HepG2 (cell line): Measurements from ENCODE around the gene BET1L. TPM values are rescaled to one million over a fixed set of nuclear protein-coding genes. Genes with fewer than 3 reads are reported as not detected.

ENCODE experiments used
- LCORL ChIP-seq, 2 experiments: fragments of 450-650 bp in 1 of 2; sonication (generic) in 1 of 2; formaldehyde crosslinking in 1 of 2; IDR thresholded peaks; 2 replicates each; pipeline versions ENCODE4 v1.5.0 to v1.6.1; 2017 to 2020; ENCODE audit warnings: antibody characterized with exemption in 1 of 2, missing genetic modification reagents in 1 of 2
- NFATC3 ChIP-seq: sonication (generic); formaldehyde crosslinking; IDR thresholded peaks from 2 replicates; pipeline ENCODE4 v1.5.1; 2020; ENCODE audit warnings: mild to moderate bottlenecking, missing genetic modification reagents
- NR1H2 ChIP-seq: sonication (generic); formaldehyde crosslinking; IDR thresholded peaks from 2 replicates; pipeline ENCODE4 v1.8.1; 2022; ENCODE audit warnings: low read depth, missing genetic modification reagents, borderline replicate concordance
- SMYD3 ChIP-seq: sonication (generic); formaldehyde crosslinking; IDR thresholded peaks from 2 replicates; pipeline ENCODE4 v1.8.1; 2023; ENCODE audit warnings: mild to moderate bottlenecking, missing genetic modification reagents
- U2AF2 ChIP-seq: fragments of 200-400 bp; formaldehyde crosslinking; IDR thresholded peaks from 2 replicates; pipeline ENCODE4 v1.6.1; 2017; ENCODE audit warnings: low read depth, mild to moderate bottlenecking, low read length
- ZFY ChIP-seq: sonication (generic); formaldehyde crosslinking; IDR thresholded peaks from 2 replicates; pipeline ENCODE4 v1.4.0; 2020; ENCODE audit warnings: missing genetic modification reagents
- ZNF570 ChIP-seq: sonication (generic); formaldehyde crosslinking; IDR thresholded peaks from 2 replicates; pipeline ENCODE4 v1.4.0; 2020; ENCODE audit warnings: mild to moderate bottlenecking, missing genetic modification reagents, borderline replicate concordance
- polyA plus RNA-seq, 8 experiments: library from polyadenylated mRNA; depleted of rRNA in 3 of 8; stranded (reverse) in 7 of 8; unstranded in 1 of 8; fragments of >200 nt; fragmentation: Illumina TruSeq in 4 of 8; extraction: Trizol in 4 of 8; gene quantifications; 2 replicates each; pipeline versions ENCODE4 v1.2.1 to v1.2.3, GENCODE V29; 2011 to 2016; ENCODE audit warnings: low read depth in 4 of 8, missing spikeins in 1 of 8, mixed read lengths in 1 of 8; ENCODE audit not compliant: insufficient read depth in 1 of 8
- total RNA-seq, 5 experiments: library from RNA; depleted of rRNA; stranded (reverse); fragments of >200 nt; fragmentation: Illumina TruSeq; extraction: Trizol; gene quantifications; 2 replicates each; pipeline ENCODE4 v1.2.3, GENCODE V29; 2016; ENCODE audit warnings: low read depth in 1 of 5
- TF ChIP-seq, protein P1 (sequence below): IDR thresholded peaks from 2 replicates; pipeline ENCODE4 v1.6.1; 2016; ENCODE audit warnings: missing biosample characterization, missing genetic modification reagents, low read depth
- TF ChIP-seq, protein P2 (sequence below): sonication (generic); formaldehyde crosslinking; conservative IDR thresholded peaks from 2 replicates; pipeline ENCODE4 v1.4.0; 2020; ENCODE audit warnings: mild to moderate bottlenecking, missing genetic modification reagents, moderate library complexity

Gene BET1L
- total and polyA plus RNA-seq, 2 of the 13 experiments (the other 11 are each of a cell fraction or from before 2014, with no cell fraction given): 26.2 to 59.6 TPM

DNA sequence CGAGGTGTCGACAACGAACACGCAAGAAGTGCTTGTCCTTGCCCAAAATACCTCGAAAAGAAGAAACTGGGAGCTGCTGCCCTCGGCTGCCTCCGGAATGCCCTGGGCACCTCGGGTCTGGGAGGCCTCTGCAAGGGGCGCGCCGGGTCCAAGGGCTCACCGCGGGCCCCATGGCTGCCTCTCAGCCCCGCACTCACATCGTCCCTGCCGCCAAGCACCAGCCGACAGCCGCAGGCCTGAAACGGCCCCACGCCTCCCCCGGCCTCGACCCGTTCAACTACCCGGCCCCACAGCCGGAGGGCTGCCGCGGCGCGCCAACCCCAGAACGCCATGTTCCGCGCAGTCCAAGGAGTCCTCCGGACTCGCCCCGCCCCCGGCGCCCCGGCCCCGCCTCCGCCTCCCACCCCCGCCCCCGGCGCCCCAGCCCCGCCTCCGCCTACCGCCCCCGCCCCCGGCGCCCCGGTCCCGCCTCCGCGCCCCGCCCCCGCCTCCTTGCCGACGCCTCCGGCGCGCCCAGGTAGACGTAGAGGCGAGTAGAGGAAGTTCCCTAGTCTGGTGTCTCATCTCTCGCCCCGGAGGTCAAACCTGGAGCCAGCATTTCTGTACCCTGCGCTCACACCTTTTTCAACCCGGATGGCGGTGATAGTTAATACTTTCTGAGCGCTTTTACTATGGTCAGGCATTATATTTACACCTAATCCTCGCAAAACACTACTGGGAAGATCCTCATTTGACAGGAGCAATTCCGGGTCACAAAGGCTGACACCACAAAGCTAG is 29.0 kb upstream of the BET1L start, which contains the start of gene SIRT3 (continued):
- TF ChIP-seq, protein P1, sequence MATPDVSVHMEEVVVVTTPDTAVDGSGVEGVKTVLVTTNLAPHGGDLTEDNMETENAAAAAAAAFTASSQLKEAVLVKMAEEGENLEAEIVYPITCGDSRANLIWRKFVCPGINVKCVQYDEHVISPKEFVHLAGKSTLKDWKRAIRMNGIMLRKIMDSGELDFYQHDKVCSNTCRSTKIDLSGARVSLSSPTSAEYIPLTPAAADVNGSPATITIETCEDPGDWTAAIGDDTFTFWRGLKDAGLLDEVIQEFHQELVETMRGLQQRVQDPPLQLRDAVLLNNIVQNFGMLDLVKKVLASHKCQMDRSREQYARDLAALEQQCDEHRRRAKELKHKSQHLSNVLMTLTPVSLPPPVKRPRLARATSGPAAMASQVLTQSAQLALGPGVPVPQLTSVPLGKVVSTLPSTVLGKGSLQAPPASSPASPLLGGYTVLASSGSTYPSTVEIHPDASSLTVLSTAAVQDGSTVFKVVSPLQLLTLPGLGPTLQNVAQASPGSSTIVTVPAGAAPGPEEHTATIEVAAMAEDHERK (CRISPR knock-in tag): no peak
- TF ChIP-seq NR1H2 (CRISPR knock-in tag) (no peak), U2AF2 (no peak), LCORL (IDR thresholded peaks at IDR 0.05) (no peak), LCORL (CRISPR knock-in tag; IDR thresholded peaks at IDR 0.05) (peak; percentile 37; the same call in 1 of the 2 replicates), NFATC3 (CRISPR knock-in tag) (no peak), SMYD3 (CRISPR knock-in tag) (0 out of 2 replicates have a peak, but pooled peaks have one; percentile 50), ZNF570 (CRISPR knock-in tag) (no peak), ZFY (CRISPR knock-in tag) (peak; percentile 92)
- TF ChIP-seq, protein P2, sequence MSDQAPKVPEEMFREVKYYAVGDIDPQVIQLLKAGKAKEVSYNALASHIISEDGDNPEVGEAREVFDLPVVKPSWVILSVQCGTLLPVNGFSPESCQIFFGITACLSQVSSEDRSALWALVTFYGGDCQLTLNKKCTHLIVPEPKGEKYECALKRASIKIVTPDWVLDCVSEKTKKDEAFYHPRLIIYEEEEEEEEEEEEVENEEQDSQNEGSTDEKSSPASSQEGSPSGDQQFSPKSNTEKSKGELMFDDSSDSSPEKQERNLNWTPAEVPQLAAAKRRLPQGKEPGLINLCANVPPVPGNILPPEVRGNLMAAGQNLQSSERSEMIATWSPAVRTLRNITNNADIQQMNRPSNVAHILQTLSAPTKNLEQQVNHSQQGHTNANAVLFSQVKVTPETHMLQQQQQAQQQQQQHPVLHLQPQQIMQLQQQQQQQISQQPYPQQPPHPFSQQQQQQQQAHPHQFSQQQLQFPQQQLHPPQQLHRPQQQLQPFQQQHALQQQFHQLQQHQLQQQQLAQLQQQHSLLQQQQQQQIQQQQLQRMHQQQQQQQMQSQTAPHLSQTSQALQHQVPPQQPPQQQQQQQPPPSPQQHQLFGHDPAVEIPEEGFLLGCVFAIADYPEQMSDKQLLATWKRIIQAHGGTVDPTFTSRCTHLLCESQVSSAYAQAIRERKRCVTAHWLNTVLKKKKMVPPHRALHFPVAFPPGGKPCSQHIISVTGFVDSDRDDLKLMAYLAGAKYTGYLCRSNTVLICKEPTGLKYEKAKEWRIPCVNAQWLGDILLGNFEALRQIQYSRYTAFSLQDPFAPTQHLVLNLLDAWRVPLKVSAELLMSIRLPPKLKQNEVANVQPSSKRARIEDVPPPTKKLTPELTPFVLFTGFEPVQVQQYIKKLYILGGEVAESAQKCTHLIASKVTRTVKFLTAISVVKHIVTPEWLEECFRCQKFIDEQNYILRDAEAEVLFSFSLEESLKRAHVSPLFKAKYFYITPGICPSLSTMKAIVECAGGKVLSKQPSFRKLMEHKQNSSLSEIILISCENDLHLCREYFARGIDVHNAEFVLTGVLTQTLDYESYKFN: 0 out of 2 replicates have a peak, but pooled peaks have one; percentile 39
